DOHH2 (cell line): ENCODE results near the gene JAML.

ENCODE experiments used
- H3F3A ChIP-seq: fragments of 200-600 bp; sonication (generic), shearing (Covaris generic); 2 replicates; pipeline ENCODE4 v1.6.0; 2016; ENCODE audit warnings: antibody characterized with exemption, mild to moderate bottlenecking; ENCODE audit not compliant: control insufficient read depth, insufficient read depth
- H3K27ac ChIP-seq: fragments of 200-600 bp; sonication (generic); 2 replicates; pipeline ENCODE4 v1.5.1; 2014; ENCODE audit warnings: low read depth, mild to moderate bottlenecking, low read length, moderate library complexity
- H3K27me3 ChIP-seq: fragments of 200-600 bp; sonication (generic); 2 replicates; pipeline ENCODE4 v1.6.1; 2014; ENCODE audit warnings: mild to moderate bottlenecking, low read length, mixed read lengths; ENCODE audit not compliant: control insufficient read depth
- H3K36me3 ChIP-seq: fragments of 200-600 bp; sonication (generic); 2 replicates; pipeline ENCODE4 v1.6.1; 2014; ENCODE audit warnings: mild to moderate bottlenecking, low read length, moderate library complexity, mixed read lengths; ENCODE audit not compliant: control insufficient read depth
- H3K4me1 ChIP-seq: fragments of 200-600 bp; sonication (generic); 2 replicates; pipeline ENCODE4 v1.6.1; 2014; ENCODE audit warnings: mild to moderate bottlenecking, low read length, mixed read lengths; ENCODE audit not compliant: control insufficient read depth
- H3K4me2 ChIP-seq: fragments of 200-600 bp; sonication (generic); 2 replicates; pipeline ENCODE4 v1.6.0; 2014; ENCODE audit warnings: mild to moderate bottlenecking, low read length, moderate library complexity
- H3K4me3 ChIP-seq: fragments of 200-600 bp; sonication (generic); 2 replicates; pipeline ENCODE4 v1.5.1; 2014; ENCODE audit warnings: mild to moderate bottlenecking, low read length, mixed read lengths
- H3K79me2 ChIP-seq: fragments of 200-600 bp; sonication (generic); 2 replicates; pipeline ENCODE4 v1.6.1; 2014; ENCODE audit warnings: mild to moderate bottlenecking, low read length, mixed read lengths; ENCODE audit not compliant: control insufficient read depth
- H3K9me2 ChIP-seq: fragments of 200-600 bp; sonication (generic); replicated peaks from 2 replicates; pipeline ENCODE4 v1.6.1; 2014; ENCODE audit warnings: mild to moderate bottlenecking, low read length, mixed read lengths; ENCODE audit not compliant: control insufficient read depth
- H3K9me3 ChIP-seq: fragments of 200-600 bp; sonication (generic); 2 replicates; pipeline ENCODE4 v1.6.1; 2014; ENCODE audit warnings: antibody characterized with exemption, low read length, mixed read lengths; ENCODE audit not compliant: control insufficient read depth, insufficient read depth
- H4K20me1 ChIP-seq: fragments of 200-600 bp; sonication (generic); 2 replicates; pipeline ENCODE4 v1.6.0; 2014; ENCODE audit warnings: low read depth, mild to moderate bottlenecking, antibody characterized with exemption, low read length, moderate library complexity; ENCODE audit not compliant: control insufficient read depth, insufficient read depth
- EZH2phosphoT487 ChIP-seq: fragments of 200-600 bp; sonication (generic); IDR thresholded peaks from 2 replicates; pipeline ENCODE4 v1.6.1; 2017; ENCODE audit warnings: borderline replicate concordance, mild to moderate bottlenecking, antibody characterized with exemption, low read length, moderate library complexity, mixed read lengths
- TF ChIP-seq, protein P1 (sequence below): fragments of 200-600 bp; sonication (generic); IDR thresholded peaks from one replicate; pipeline ENCODE4 v1.5.1; 2014; ENCODE audit warnings: antibody characterized with exemption, mild to moderate bottlenecking, low read depth, low read length; ENCODE audit not compliant: poor library complexity, severe bottlenecking

JAML gene

DNA sequence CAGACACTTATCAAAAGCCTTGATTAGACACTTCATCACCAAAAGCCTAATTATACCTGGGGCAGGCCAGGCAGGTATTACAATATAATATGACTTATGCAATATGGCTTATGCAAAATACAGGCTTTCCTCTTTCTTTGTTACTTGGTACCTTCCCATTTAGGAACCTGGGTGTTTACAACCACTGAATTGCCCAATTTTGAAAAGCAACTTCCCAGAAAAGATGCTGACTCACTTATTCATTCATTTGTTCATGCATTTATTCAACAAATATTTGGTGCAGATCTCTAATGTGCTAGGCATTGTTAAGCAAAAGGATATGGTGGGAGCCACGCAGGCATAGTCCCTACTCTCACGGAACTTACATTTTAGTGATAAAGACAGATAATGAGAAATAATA, 13.6 kb upstream of the JAML start:
- TF ChIP-seq EZH2phosphoT487 = no peak
- TF ChIP-seq, protein P1, sequence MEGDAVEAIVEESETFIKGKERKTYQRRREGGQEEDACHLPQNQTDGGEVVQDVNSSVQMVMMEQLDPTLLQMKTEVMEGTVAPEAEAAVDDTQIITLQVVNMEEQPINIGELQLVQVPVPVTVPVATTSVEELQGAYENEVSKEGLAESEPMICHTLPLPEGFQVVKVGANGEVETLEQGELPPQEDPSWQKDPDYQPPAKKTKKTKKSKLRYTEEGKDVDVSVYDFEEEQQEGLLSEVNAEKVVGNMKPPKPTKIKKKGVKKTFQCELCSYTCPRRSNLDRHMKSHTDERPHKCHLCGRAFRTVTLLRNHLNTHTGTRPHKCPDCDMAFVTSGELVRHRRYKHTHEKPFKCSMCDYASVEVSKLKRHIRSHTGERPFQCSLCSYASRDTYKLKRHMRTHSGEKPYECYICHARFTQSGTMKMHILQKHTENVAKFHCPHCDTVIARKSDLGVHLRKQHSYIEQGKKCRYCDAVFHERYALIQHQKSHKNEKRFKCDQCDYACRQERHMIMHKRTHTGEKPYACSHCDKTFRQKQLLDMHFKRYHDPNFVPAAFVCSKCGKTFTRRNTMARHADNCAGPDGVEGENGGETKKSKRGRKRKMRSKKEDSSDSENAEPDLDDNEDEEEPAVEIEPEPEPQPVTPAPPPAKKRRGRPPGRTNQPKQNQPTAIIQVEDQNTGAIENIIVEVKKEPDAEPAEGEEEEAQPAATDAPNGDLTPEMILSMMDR = no peak
- H4K20me1 ChIP-seq = no peaks in the 10 kb centered on the region
- H3K79me2 ChIP-seq = no peaks in the 10 kb centered on the region
- no peaks in the 10 kb centered on the region for H3K27me3 ChIP-seq
- H3K9me2 ChIP-seq = no peaks in the 10 kb centered on the region
- no peak overlapping the region for H3K4me3 ChIP-seq
- H3K9me3 ChIP-seq = no peaks in the 10 kb centered on the region
- H3F3A ChIP-seq = no peaks in the 10 kb centered on the region
- no peaks in the 10 kb centered on the region; the same call in 1 of the 2 replicates for H3K36me3 ChIP-seq
- H3K4me2 ChIP-seq = no peak overlapping the region
- H3K4me1 ChIP-seq = peaks cover 23% of the 10 kb centered on the region
- H3K27ac ChIP-seq = no peak overlapping the region

DNA sequence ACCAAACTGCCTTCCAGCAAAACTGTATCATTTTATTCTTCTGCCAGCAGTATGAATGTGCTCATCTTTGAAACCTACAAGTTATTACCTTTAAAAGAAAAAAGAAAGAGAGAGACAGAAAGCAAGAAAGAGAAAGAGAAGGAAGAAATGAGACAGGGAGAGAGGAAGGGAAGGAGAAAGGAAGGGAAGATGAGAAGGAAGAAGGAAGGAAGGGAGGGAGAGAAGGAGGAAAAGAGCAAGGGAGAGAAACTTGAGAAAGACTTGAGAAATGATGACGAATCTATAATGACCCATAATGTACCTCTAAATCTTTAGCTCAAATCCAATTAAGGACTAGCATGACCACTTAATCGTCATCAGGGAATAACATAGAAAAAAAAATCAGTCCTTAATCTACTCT, 11.4 kb upstream of the JAML start:
- H3K36me3 ChIP-seq = no peaks in the 10 kb centered on the region; the same call in 1 of the 2 replicates
- H3K27ac ChIP-seq = no peak overlapping the region
- TF ChIP-seq, protein P1 = no peak
- TF ChIP-seq EZH2phosphoT487 = no peak
- H3K4me1 ChIP-seq = peaks cover 17% of the 10 kb centered on the region
- no peaks in the 10 kb centered on the region for H4K20me1 ChIP-seq
- no peak overlapping the region for H3K4me2 ChIP-seq
- no peaks in the 10 kb centered on the region for H3F3A ChIP-seq
- H3K9me2 ChIP-seq = no peaks in the 10 kb centered on the region
- no peaks in the 10 kb centered on the region for H3K27me3 ChIP-seq
- H3K9me3 ChIP-seq = no peaks in the 10 kb centered on the region
- H3K4me3 ChIP-seq = no peak overlapping the region
- no peaks in the 10 kb centered on the region for H3K79me2 ChIP-seq

DNA sequence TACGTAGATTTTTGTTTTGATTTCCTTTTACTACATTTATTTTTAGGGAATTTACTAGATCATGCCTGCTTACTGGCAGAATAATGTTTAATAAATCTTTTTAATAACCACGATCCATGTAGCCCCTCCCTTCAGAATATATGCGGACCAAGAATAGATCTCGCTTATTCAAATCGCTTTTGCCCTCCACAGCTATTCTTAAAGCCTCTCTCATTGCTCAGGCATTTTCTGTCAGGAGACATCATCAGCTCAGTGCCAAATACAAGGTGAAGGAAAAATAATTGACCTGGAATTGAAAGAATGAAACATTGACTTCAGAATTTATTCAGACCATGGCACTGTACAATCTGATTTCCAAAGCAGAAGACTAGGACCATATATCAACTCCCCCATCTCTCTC, 10.0 kb upstream of the JAML start:
- TF ChIP-seq, protein P1 = no peak
- TF ChIP-seq EZH2phosphoT487 = no peak
- no peaks in the 10 kb centered on the region for H3K9me3 ChIP-seq
- no peaks in the 10 kb centered on the region for H3F3A ChIP-seq
- no peaks in the 10 kb centered on the region for H3K9me2 ChIP-seq
- peaks cover 5% of the 10 kb centered on the region for H3K4me1 ChIP-seq
- no peaks in the 10 kb centered on the region for H3K79me2 ChIP-seq
- no peak overlapping the region for H3K27ac ChIP-seq
- H4K20me1 ChIP-seq = no peaks in the 10 kb centered on the region
- no peaks in the 10 kb centered on the region for H3K27me3 ChIP-seq
- no peak overlapping the region for H3K4me3 ChIP-seq
- H3K36me3 ChIP-seq = no peaks in the 10 kb centered on the region; the same call in 1 of the 2 replicates
- H3K4me2 ChIP-seq = no peak overlapping the region

DNA sequence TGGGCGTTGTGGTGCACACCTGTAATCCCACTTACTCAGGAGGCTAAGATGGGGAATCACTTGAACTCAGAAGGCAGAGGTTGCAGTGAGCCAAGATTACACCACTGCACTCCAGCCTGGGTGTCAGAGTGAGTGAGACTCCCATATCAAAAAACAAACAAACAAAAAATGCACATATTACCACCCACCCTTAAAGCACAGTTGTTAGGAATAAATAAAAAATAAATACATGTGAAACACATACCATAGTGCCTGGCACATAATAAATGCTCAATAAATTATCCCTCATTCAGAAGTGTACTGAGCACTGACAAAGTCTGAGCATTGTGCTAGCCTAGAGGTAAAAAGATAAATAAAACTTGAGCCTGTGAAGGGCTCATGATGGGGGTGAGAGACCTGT, 9.0 kb upstream of the JAML start:
- Histone ChIP-seq H3K4me1 (peaks cover 9% of the 10 kb centered on the region), H3K27ac (no peak overlapping the region)

More for the DNA sequence above, 9.0 kb upstream of the JAML start:
- Histone ChIP-seq H3K9me3 (no peaks in the 10 kb centered on the region), H3K4me3 (no peak overlapping the region), H3K9me2 (no peaks in the 10 kb centered on the region), H3K27me3 (no peaks in the 10 kb centered on the region), H3K4me2 (no peak overlapping the region), H4K20me1 (no peaks in the 10 kb centered on the region), H3F3A (peaks cover 4% of the 10 kb centered on the region; the same call in 1 of the 2 replicates), H3K79me2 (no peaks in the 10 kb centered on the region), H3K36me3 (no peaks in the 10 kb centered on the region; the same call in 1 of the 2 replicates)
- no peak for TF ChIP-seq EZH2phosphoT487
- TF ChIP-seq, protein P1 = no peak
